OCI-LY7 (cell line): ENCODE data around the gene QRFP.

ENCODE experiments used
- EZH2phosphoT487 ChIP-seq: fragments of 200-600 bp; sonication (generic); IDR thresholded peaks from 2 replicates; pipeline ENCODE4 v1.6.1; 2018; ENCODE audit warnings: low read depth, borderline replicate concordance, mild to moderate bottlenecking, mixed run types, antibody characterized with exemption, low read length, moderate library complexity, mixed read lengths
- TF ChIP-seq, protein P1 (sequence below): fragments of 200-600 bp; sonication (generic); conservative IDR thresholded peaks from 2 replicates; pipeline ENCODE4 v1.5.1; 2014; ENCODE audit warnings: mild to moderate bottlenecking, antibody characterized with exemption, low read length, moderate library complexity, mixed read lengths

DNA sequence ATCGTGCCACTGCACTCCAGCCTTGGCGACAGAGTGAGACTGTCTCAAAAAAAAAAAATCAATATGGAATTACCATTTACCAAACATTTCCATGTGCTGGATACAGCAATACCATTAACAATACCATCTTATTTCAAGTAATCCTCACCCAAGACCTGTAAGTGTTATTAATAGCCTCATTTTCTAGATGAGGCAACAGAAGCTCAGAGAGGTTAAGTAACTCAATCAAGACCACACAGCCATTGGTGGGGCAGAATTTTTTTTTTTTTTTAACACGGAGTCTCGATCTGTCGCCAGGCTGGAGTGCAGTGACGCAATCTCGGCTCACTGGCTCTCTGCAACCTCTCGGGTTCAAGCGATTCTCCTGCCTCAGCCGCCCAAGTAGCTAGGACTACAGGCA, 46.1 kb upstream of the QRFP start:
- TF ChIP-seq, protein P1, sequence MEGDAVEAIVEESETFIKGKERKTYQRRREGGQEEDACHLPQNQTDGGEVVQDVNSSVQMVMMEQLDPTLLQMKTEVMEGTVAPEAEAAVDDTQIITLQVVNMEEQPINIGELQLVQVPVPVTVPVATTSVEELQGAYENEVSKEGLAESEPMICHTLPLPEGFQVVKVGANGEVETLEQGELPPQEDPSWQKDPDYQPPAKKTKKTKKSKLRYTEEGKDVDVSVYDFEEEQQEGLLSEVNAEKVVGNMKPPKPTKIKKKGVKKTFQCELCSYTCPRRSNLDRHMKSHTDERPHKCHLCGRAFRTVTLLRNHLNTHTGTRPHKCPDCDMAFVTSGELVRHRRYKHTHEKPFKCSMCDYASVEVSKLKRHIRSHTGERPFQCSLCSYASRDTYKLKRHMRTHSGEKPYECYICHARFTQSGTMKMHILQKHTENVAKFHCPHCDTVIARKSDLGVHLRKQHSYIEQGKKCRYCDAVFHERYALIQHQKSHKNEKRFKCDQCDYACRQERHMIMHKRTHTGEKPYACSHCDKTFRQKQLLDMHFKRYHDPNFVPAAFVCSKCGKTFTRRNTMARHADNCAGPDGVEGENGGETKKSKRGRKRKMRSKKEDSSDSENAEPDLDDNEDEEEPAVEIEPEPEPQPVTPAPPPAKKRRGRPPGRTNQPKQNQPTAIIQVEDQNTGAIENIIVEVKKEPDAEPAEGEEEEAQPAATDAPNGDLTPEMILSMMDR: no peak
- TF ChIP-seq EZH2phosphoT487: no peak
